Left colon (tissue), 2 donors: ENCODE measurements around the gene DDR1. TPM values are rescaled to one million over a fixed set of nuclear protein-coding genes. Genes with fewer than 3 reads are reported as not detected.
A peak's percentile ranks its signal among the peaks of the same experiment; 100 is the strongest.

Source experiments
- ATAC-seq: fragments of 200-7000 bp; cut with Tn5 transposase; one replicate; pipeline ENCODE4 v1.9.1; 2020; ENCODE audit warnings: mild to moderate bottlenecking, moderate library complexity
- DNase-seq, 2 donors: peaks; one replicate each; pipeline ENCODE4 v3.0.0-alpha.2; 2020
- intact Hi-C, 2 donors: fragments of 100-400 bp; cut with DNase I in 1 of 2; cut with micrococcal nuclease in 1 of 2; formaldehyde crosslinking; loops; one replicate each; pipeline versions ENCODE4 v1.11.2 to v1.14.0; 2022; cut with DNase I, micrococcal nuclease
- total RNA-seq, 2 donors: library from RNA; stranded (reverse); fragmentation: NEBNext Ultra II Directional; extraction: Animal tissue kit (Norgen Biotek cat#: 25700); gene quantifications; one replicate each; pipeline ENCODE4 v1.2.1, GENCODE V29; 2021
- donor health status: DM: no; HTN: no; CAD: no.
- donor health status: DM: yes; HTN: yes; CAD: no.

The DDR1 gene
- total RNA-seq, 2 donors from 2014 or later, result 297 to 333 TPM

- intact Hi-C loops, result loop anchor here in 1 of 2 donors (5.0 kb wide), 2 partner anchors 49 to 134 kb away; partner anchors contain the start of genes FLOT1 and IER3
- DNase-seq (no peak), ATAC-seq (no peak)
Observed at GRCh38 chr6:30876039-30876730, 8.1 kb upstream of the DDR1 start.

GRCh38 chr6:30877419-30878262, 6.7 kb upstream of the DDR1 start:
- intact Hi-C loops, result loop anchor here in 1 of 2 donors (5.0 kb wide), 2 partner anchors 50 to 135 kb away; partner anchors contain the start of genes FLOT1 and IER3
- peak; percentile 89 to 94 for DNase-seq

GRCh38 chr6:30879684-30880427, 4.5 kb upstream of the DDR1 start:
- no peak for ATAC-seq
- intact Hi-C loops, result loop anchor here in 1 of 2 donors (5.0 to 10.0 kb wide), 3 partner anchors 53 to 205 kb away; partner anchors contain the start of genes DHX16, FLOT1 and IER3
- DNase-seq, result no peak

More at GRCh38 chr6:30877419-30878262, 6.7 kb upstream of the DDR1 start:
- peak; percentile 79 for ATAC-seq

GRCh38 chr6:30880698-30881252, 3.5 kb upstream of the DDR1 start:
- ATAC-seq (no peak), DNase-seq (no peak)
- intact Hi-C loops, result loop anchor here in 1 of 2 donors (10.0 kb wide), 1 partner anchor 206 kb away; the partner anchor contains the start of gene DHX16

- DNase-seq (no peak), ATAC-seq (no peak)
- intact Hi-C loops, result loop anchor here in 1 of 2 donors (10.0 kb wide), 1 partner anchor 207 kb away; the partner anchor contains the start of gene DHX16
Observed at GRCh38 chr6:30881392-30882203, 2.7 kb upstream of the DDR1 start.

- no peak for ATAC-seq
- intact Hi-C loops, result loop anchor here in 1 of 2 donors (10.0 kb wide), 1 partner anchor 207 kb away; the partner anchor contains the start of gene DHX16
- DNase-seq, result peak; percentile 35 to 42
Observed at GRCh38 chr6:30882204-30882758, 2.0 kb upstream of the DDR1 start.

GRCh38 chr6:30882759-30883684, 1.3 kb upstream of the DDR1 start:
- ATAC-seq (peak; percentile 62), DNase-seq (peak; percentile 83 to 88)
- intact Hi-C loops, result loop anchor here in 1 of 2 donors (10.0 kb wide), 1 partner anchor 208 kb away; the partner anchor contains the start of gene DHX16

- ATAC-seq (peak; percentile 11), DNase-seq (peak; percentile 51 to 59)
- intact Hi-C loops, result loop anchor here in 1 of 2 donors (10.0 kb wide), 1 partner anchor 210 kb away; the partner anchor contains the start of gene DHX16
Observed at GRCh38 chr6:30884521-30885480, 482 bp downstream of the DDR1 start.

- ATAC-seq (peak; percentile 55), DNase-seq (peak; percentile 60 to 77)
- intact Hi-C loops, result loop anchor here in 1 of 2 donors (10.0 kb wide), 1 partner anchor 211 kb away; the partner anchor contains the start of gene DHX16
Observed at GRCh38 chr6:30885481-30885998, 1.2 kb downstream of the DDR1 start.

- ATAC-seq (peak; percentile 18), DNase-seq (peak; percentile 66 to 78)
- intact Hi-C loops, result loop anchor here in 1 of 2 donors (10.0 kb wide), 1 partner anchor 211 kb away; the partner anchor contains the start of gene DHX16
Observed at GRCh38 chr6:30885999-30886896, 1.9 kb downstream of the DDR1 start.

GRCh38 chr6:30886897-30887255, 2.6 kb downstream of the DDR1 start:
- no peak for ATAC-seq
- intact Hi-C loops, result loop anchor here in 1 of 2 donors (10.0 kb wide), 1 partner anchor 212 kb away; the partner anchor contains the start of gene DHX16
- no peak for DNase-seq

- intact Hi-C loops, result loop anchor here in 1 of 2 donors (10.0 kb wide), 1 partner anchor 213 kb away; the partner anchor contains the start of gene DHX16
- ATAC-seq, result no peak
- DNase-seq, result peak in 1 of 2 donors; percentile 18
Observed at GRCh38 chr6:30887901-30888815, 3.8 kb downstream of the DDR1 start.
